ENCODE data around the gene CPPED1.
"Not testable (repeated sequence)": the region's sequence is repeated elsewhere in the genome, so short reads cannot be mapped to it uniquely, and the experiment has no call there.

CPPED1 gene

GRCh38 chr16:12801511-12802042, 2.1 kb downstream of the CPPED1 start:
- no peak for DNase-seq

GRCh38 chr16:12800817-12801216, 2.9 kb downstream of the CPPED1 start:
- no peak for DNase-seq

- not testable (repeated sequence) for DNase-seq
Measured at GRCh38 chr16:12799996-12800395, 3.7 kb downstream of the CPPED1 start.

GRCh38 chr16:12798846-12799245, 4.8 kb downstream of the CPPED1 start:
- DNase-seq, result no peak

GRCh38 chr16:12798171-12798570, 5.5 kb downstream of the CPPED1 start:
- no peak for DNase-seq

- DNase-seq, result no peak
Measured at GRCh38 chr16:12796498-12796897, 7.2 kb downstream of the CPPED1 start.

GRCh38 chr16:12794486-12795387, 8.9 kb downstream of the CPPED1 start:
- DNase-seq, result no peak

GRCh38 chr16:12793865-12794240, 9.8 kb downstream of the CPPED1 start:
- DNase-seq, result no peak

- DNase-seq, result no peak
Measured at GRCh38 chr16:12793120-12793864, 10.4 kb downstream of the CPPED1 start.

GRCh38 chr16:12792528-12792927, 11.2 kb downstream of the CPPED1 start:
- not testable (repeated sequence) for DNase-seq

- no peak for DNase-seq
Measured at GRCh38 chr16:12791340-12791739, 12.3 kb downstream of the CPPED1 start.

GRCh38 chr16:12788758-12789157, 14.9 kb downstream of the CPPED1 start:
- no peak for DNase-seq

- DNase-seq, result no peak
Measured at GRCh38 chr16:12786081-12786480, 17.6 kb downstream of the CPPED1 start.

- no peak for DNase-seq
Measured at GRCh38 chr16:12784076-12784475, 19.6 kb downstream of the CPPED1 start.

- peak; percentile 13 for DNase-seq
Measured at GRCh38 chr16:12781777-12782176, 21.9 kb downstream of the CPPED1 start.

GRCh38 chr16:12780467-12780866, 23.2 kb downstream of the CPPED1 start:
- DNase-seq, result no peak

GRCh38 chr16:12778726-12779125, 25.0 kb downstream of the CPPED1 start:
- DNase-seq, result no peak

GRCh38 chr16:12775656-12776236, 27.9 kb downstream of the CPPED1 start:
- no peak for DNase-seq

GRCh38 chr16:12773221-12773620, 30.5 kb downstream of the CPPED1 start:
- no peak for DNase-seq

- DNase-seq, result no peak
Measured at GRCh38 chr16:12771341-12771798, 32.3 kb downstream of the CPPED1 start.

- DNase-seq, result no peak
Measured at GRCh38 chr16:12769525-12769924, 34.2 kb downstream of the CPPED1 start.

- DNase-seq, result no peak
Measured at GRCh38 chr16:12767897-12768296, 35.8 kb downstream of the CPPED1 start.

GRCh38 chr16:12766853-12767252, 36.8 kb downstream of the CPPED1 start:
- no peak for DNase-seq

All from stimulated activated CD4-positive, alpha-beta T cell treated with anti-CD3 and anti-CD28 coated beads, Interleukin-1b, Interleukin-23, amount 100 ng/mL, for 48 hours (primary cell).